Suppressor macrophage treated with lipopolysaccharide for 4 hours (primary cell): Measurements from ENCODE around the gene PDIA4.
"Not testable (repeated sequence)": the region's sequence is repeated elsewhere in the genome, so short reads cannot be mapped to it uniquely, and the experiment has no call there.

ENCODE experiments used
- DNase-seq: peaks from one replicate; pipeline ENCODE4 v3.0.0-alpha.2; 2020

Gene PDIA4, protein sequence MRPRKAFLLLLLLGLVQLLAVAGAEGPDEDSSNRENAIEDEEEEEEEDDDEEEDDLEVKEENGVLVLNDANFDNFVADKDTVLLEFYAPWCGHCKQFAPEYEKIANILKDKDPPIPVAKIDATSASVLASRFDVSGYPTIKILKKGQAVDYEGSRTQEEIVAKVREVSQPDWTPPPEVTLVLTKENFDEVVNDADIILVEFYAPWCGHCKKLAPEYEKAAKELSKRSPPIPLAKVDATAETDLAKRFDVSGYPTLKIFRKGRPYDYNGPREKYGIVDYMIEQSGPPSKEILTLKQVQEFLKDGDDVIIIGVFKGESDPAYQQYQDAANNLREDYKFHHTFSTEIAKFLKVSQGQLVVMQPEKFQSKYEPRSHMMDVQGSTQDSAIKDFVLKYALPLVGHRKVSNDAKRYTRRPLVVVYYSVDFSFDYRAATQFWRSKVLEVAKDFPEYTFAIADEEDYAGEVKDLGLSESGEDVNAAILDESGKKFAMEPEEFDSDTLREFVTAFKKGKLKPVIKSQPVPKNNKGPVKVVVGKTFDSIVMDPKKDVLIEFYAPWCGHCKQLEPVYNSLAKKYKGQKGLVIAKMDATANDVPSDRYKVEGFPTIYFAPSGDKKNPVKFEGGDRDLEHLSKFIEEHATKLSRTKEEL

DNA sequence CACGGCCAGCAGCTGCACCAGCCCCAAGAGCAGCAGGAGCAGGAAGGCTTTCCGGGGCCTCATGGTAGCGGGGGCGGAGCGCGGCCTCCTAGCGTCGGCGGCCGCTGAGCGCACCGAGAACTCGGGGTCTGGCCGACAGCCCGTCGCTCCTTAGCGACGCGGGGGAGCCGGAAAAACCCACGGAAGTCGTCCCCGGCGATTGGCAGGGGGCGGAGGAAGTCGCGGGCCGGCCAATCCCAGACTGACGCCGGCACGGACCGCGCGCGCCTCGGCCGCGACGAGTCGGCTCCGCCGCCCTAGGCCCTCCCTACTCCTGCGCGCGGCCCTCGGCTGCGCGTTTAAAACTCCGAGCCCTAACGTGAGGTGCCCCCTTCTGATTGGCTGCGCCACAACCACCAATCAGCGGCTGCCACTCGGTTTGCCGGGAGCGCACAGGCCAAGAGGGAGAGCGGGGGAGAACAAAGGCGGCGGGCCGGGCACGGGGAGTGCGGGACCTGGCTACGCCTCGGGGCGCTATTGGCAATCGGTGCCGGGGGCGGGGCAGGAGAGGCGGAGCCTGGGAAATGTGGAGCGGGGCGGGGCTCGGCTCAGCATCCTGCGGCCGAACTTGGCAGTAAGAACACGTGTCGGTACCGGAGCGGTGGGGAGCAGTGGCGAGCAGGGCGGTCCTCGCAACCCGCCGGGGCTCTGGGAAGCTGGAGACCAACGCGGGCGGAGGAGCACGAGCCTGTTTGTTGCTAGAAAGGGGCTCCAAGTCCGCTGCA is at the start of gene PDIA4:
PDIA4 (minus strand) TSS at position 160 of the 764 bp plus-strand sequence; CDS start at position 63, 97 bp downstream.
- DNase-seq = peak; percentile 100

DNA sequence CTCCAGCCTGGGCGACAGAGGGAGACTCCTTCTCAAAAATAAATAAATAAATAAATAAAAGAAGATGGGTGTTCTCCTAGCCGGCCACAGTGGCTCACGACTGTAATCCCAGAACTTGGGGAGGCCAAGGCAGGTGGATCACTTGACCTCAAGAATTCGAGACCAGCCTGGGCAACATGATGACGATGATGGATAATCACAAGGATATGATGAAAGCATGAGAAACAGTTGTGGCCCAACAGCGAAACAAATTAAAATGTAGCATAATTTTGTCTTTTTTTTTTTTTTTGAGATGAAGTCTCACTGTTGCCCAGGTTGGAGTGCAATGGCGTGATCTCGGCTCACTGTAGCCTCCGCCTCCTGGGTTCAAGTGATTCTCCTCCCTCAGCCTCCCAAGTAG is 49.3 kb upstream of the PDIA4 start:
- DNase-seq = no peak

DNA sequence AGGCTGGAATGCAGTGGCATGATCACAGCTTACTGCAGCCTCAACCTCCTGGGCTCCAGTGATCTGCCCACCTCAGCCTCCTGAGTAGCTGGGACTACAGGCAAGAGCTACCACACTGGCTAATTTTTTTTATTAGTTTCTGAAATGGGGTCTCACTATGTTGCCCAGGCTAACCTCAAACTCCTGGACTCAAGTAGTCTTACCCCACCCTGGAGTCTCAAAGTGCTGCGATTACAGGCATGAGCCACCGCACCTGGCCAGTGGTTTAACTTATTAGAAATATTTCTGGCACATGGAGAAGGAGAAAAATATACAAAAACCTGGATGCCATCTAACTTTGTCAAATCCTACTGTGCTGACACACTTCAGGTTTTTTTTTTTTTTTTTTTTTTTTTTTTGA is 47.0 kb upstream of the PDIA4 start:
- DNase-seq = no peak

DNA sequence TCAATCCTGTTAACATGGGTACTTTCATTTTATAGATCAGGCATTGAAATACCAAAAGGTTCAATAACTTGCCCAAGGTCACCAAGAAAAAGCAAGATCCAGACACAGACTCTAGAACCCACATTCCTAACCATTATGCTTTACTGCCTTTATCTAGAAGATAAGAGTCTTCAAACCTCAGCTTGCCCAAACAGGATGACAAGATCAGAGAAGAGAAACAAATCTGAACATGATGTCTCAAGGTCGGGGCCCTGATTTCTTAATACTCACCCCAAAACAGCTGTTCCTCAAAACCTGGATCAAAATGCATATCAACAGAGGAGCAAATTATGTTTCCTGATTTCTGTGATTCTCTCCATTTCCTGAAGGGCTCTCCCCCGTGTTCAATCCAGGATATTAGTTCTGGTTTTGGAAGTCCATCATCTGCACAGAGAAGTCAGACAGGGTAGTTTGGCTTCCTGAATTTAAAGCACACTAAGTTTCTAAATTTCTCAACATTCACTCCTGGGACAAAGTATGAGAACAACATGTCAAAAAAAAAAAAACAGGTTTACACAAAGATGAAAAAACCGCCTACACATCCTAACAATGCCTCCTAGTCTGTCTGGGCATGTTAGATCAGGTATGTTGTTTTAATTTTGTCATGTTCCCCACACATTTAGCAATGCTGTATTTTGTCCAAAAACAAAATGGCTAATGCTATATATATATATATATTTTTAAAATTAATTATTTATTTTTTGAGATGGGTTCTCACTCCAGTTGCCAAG is 46.0 kb upstream of the PDIA4 start:
- no peak for DNase-seq

DNA sequence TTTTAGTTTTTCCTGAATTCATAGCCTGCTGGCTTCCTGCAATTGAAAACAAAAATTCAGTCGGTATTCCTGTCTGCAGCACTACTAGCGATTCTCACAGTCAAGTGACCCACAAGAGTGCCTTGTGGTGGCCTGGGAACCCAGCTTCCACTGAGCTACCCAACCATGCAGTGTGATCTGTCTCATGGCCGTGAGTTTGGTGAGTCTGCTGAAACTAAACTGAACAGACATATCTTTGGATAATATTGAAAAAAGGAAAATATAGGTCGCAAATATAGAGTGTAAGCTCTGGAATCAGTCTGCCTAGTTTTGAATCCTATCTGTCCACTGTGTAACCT is 44.1 kb upstream of the PDIA4 start:
- no peak for DNase-seq

DNA sequence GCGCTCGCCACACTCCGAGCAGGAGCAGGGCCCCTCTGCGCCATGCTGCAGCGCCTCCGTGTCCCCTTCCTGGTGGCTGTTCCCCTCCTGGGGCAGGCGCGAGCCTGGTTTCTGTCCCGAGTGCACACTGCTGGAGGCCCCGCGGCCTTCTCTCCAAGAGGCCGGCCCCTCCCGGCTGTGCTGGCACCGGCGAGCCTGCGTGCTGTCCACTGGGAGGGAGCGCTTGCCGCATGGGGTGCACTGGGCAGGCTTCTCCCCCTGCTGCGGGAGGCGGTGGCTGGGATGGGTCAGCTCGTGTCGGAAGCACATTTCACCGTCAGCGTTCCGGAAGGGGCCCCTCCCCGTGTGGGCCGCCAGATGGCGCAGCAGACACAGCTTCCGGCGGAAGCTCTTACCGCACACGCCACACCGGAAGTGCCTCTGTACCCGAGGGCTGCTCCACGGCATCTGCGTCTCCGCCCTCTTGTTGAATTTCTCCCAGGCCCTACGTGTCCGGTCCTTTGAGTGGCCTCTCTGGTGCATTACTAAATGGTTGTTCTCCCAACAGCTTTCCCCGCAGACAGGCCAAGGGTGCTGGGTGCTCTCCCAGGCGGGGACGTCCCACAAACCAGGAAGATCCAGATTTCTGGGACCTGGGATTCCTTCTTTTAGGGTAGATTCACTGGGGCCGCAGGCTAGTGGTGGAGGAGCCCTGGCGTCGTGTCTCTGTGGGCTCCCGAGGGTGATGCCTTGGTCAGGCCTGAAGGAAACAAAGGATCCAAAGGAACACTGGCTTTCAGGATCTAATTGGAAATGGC is 43.5 kb upstream of the PDIA4 start:
- DNase-seq = peak; percentile 56

DNA sequence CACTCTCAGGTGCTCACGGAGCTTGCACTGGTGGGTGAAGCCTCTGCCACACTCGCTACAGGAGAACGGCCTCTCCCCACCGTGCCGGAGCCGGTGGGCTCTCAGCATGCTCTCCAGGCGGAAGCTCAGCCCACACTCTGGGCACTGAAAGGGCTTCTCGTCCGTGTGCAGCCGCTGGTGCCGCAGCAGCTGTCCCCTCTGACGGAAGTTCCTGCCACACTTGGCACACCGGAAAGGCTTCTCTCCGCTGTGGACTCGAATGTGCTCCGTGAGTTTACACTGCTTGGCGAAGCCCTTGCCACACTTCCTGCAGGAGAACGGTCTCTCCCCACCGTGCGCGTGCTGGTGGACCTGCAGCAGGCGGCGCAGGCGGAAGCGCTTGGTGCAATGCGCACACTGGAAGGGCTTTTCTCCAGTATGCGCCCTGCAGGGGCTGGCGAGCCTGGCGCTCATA is 42.9 kb upstream of the PDIA4 start:
- DNase-seq = no peak

DNA sequence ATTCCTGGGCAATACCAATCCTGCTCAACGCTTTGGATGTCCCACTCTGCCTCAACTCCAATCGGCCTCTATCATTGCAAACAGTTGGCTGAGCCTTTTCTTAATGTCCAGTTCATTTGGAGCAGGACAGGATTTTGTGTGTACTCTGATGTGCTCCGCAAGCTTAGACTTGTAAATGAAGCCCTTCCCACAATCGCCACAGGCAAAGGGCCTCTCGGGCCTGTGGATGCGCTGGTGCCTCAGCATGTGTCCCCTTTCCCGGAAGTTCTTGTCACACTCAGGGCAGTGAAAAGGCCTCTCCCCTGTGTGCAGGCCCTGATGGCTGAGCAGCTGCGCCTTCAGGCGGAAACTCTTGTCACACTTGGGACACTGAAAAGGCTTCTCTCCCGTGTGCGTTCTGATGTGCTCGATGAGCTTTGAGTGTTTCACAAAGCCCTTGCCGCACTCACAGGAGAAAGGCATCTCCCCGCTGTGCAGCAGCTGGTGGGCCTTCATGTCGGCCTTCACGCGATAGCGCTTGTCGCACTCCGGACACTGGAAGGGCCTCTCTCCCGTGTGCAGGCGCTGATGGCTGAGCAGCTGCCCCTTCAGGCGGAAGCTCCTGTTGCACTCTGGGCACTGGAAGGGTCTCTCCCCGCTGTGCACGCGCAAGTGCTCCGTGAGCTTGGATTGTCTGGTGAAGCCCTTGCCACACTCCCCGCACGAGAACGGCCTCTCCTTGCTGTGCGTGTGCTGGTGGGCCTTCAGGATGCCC is 42.2 kb upstream of the PDIA4 start:
- no peak for DNase-seq

DNA sequence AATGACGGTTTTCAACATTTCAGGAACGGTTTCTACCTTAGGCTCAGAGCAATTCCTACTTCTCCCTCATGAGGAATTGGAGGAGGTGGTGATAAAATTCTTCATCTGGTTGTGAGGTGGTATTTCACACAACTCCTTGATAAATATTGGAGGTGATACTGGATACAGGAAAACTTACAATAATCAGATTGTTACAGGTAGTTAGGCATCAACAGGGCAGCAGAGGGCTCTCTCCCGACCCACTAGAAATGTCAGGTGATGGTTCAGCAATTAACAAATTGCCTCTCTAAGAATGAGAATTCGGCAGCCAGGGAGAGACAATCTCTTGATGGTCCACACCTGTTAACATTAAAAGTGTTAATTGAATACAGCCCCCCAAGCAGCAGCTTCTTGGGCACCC is 39.6 kb upstream of the PDIA4 start:
- DNase-seq = no peak

DNA sequence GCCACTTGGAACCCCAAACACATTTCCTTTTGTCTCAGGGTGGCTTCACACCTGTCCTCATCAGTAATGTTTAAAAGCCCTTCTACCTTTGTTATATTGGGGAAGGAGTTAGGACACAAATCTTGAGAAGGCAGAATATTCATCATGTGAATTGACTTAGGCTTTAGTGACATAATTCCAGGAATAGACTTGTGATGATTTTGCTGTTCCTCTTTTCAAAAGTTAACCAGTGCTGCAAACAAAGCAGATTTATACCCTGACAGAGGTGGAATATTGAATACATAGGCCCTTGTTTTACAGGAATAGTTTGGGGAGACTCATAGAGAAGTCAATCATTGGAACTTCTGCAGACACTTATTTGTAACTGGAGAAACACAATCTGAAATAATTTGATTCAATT is 35.2 kb upstream of the PDIA4 start:
- peak; percentile 57 for DNase-seq

DNA sequence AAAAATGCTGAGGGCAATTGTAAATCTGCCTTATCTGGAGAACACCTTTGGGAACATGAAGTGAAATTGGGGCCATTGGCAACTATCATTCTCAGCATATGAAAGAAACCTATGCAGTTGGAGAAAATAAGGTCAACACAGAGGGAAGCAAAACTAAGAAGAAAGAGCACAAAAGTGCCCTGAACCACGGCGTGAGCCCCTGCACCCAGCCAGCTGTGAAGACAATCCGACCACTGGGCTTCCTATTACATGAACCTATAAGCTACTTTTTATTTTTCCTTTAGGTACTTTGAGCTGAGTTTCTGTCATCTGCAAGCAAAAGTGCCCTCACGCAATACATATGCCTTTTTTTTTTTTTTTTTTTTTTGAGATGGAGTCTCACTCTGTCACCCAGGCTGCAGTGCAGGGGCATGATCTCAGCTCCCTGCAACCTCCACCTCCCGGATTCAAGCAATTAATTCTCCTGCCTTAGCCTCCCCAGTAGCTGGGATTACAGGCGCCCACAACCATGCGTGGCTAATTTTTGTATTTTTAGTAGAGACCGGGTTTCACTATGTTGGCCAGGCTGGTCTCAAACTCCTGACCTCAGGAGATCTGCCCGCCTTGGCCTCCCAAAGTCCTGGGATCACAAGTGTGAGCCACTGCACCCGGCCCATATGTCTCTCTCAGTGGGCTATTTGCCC is 34.1 kb upstream of the PDIA4 start:
- not testable (repeated sequence) for DNase-seq

DNA sequence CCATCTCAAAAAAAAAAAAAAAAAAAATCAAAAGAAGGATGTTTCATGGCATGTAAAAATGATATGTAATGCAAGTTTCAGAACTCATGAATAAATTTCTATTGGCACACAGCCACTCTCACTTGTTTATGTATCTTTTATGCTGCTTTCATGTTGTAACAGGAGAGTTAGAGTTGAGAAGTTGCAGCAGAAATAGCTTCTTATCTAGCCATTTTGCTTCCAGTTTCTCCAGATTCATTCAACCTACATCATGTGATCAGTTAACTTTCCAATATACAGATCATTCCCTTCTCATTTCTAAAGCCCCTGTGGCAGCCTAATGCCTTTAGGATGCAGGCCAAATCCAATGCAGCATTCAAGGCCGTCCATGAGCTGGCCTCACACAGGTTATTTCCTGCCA is 31.9 kb upstream of the PDIA4 start:
- no peak for DNase-seq

DNA sequence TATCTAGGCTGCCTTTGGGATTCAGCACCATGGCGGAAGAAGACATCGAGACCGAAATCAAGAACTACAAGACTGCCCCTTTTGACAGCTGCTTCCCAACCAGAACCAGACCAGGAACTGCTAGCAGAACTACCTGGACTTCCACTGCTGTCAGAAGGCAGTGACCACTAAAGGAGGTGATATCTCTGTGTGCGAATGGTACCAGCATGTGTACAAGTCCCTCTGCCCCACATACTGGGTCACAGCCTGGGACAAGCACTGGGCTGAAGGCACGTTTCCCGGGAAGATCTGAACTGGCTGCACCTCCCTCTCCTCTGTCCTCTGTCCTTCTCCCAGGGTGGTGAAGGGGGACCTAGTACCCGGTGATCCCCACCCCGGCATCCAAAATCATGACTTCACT is 25.6 kb upstream of the PDIA4 start:
- DNase-seq = no peak

DNA sequence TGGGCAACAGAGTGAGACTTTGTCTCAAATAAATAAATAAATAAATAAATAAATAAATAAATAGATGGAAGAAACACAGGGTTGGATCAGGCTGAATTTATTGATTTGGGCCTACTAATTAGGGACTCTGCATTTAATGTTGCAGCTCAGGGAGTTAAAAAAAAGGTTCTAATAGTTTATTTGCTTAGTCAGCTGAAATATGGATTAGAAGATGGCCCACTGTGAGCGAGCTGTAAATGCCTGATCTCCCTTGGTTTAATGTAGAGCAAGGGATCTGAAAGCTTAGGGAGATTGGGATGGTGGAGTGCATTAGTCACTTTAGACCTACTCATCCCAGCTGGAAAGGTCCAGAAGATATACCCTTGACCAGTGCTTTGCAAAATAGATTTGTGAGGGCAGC is 25.1 kb upstream of the PDIA4 start:
- no peak for DNase-seq

DNA sequence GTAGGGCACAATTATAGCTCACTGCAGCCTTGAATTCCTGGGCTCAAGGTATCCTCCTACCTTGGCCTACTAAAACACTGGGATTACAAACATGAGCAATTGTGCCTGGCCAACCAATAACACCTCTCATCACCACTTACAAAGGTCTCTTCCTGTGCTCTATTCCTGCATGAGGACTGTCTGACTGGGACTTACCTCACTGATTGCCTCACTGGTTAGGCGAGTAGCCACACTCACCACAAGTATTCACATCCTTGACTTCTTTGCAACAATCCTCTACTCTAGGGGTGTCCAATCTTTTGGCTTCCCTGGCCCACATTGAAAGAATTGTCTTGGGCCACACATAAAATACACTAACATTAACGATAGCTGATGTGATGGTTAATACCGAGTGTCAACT is 22.6 kb upstream of the PDIA4 start:
- DNase-seq = no peak

DNA sequence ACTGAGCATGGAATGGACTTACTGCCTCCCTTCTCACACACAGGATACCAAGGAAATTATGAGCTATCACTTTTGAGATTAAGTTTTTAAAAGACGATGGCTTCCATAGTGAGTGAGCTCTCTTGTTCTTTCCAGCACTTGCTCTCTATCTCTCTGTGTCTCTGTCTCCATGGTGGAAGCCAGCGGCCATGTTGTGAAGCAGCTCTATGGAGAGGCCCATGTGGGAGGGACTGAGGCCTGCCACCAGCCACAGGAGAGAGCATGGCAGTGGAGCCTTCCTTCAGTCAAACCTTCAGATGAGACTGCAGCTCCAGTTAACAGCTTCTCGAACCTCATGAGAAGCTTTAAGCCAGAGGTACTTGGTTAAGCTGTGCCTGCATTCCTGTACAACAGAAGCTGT is 20.5 kb upstream of the PDIA4 start:
- DNase-seq = no peak

DNA sequence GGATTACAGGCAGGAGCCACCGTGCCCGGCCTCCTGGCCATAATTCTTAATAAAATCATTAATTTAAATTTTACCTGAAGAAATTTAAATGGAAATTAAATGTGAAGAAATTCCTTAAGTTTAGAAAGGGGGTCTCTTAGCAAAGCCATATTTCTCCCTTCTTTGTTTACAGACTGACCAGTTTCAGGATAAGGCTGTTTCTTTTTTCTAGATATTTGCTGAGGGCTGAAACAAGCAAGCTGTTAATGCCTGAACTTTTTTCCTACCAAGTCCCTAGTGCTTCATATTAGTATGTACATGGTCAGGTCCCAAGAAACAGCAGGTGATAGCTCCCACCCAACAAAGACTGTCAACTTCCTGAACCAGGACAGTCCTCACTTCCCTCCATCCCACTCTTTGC is 18.1 kb upstream of the PDIA4 start:
- no peak for DNase-seq

DNA sequence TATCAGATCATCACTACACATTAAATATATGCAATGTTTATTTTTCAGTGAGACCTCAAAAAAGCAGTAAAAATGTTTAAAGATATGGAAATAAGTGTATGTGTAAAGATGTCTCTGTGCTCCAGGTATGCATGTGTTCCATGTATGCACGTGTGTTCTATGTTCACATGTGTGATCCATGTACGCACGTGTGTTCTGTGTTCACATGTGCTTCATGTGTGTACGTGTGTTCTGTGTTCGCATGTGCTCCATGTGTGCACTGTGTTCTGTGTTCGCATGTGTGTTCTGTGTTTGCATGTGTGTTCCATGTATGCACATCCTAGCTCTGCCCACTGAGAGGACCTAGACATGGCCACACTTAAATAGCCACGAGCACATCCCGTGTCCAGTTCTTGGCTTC is 15.6 kb upstream of the PDIA4 start:
- DNase-seq = no peak

DNA sequence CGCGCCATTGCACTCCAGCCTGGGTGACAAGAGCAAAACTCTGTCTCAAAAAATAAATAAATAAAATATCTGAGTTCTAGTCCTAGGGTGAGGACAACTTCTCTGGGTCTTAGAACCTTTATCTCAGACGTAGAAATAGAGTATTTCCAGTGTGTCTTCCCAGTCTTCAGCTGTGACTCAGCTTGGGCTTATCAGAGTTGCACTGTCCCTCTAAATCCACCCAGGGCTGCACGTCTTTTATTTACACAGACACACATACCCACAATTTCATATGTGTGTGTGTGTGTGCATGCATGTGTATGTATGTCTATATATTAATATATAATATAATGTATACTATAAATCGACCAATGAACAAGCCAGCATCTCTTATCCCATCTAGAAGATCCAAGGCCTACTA is 13.0 kb upstream of the PDIA4 start:
- no peak for DNase-seq

DNA sequence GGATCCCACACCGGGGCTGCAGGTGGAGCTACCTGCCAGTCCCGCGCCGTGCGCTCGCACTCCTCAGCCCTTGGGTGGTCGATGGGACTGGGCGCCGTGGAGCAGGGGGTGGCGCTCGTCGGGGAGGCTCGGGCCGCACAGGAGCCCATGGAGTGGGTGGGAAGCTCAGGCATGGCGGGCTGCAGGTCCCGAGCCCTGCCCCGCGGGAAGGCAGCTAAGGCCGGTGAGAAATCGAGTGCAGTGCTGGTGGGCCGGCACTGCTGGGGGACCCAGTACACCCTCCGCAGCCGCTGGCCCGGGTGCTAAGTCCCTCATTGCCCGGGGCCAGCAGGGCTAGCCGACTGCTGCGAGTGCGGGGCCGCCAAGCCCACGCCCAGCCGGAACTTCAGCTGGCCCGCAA is 10.3 kb upstream of the PDIA4 start:
- not testable (repeated sequence) for DNase-seq

DNA sequence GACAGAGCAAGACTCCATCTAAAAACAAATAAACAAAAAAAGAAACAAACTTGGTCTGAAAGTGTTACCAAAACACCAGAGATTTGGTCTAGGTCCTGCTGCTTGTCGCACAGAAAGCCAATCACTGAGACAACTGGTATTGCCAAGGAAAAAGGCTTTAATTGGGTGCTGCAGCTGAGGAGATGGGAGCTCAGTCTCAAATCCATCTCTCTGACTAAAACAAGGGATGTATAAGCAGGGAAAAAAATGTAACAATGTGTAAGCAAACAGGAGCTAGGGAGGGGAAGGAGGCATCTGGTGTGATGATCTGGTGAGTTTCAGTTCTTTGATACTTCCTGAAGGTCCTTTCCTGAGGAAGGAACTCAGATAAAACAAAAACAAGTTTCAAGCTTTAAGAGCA is 8.4 kb upstream of the PDIA4 start:
- no peak for DNase-seq
